Gastroesophageal sphincter (tissue), 4 donors: ENCODE measurements around the gene GFRA4. TPM values are rescaled to one million over a fixed set of nuclear protein-coding genes. Genes with fewer than 3 reads are reported as not detected.

Experiments used
- ATAC-seq: fragments of 150-250 bp; one replicate; pipeline ENCODE4 v1.9.1; 2016; ENCODE audit warnings: mild to moderate bottlenecking, moderate library complexity
- H3K27ac ChIP-seq, 4 donors: fragments of 200-600 bp; sonication (generic) in 3 of 4; 1 replicate in 3 of 4; 2 replicates in 1 of 4; pipeline ENCODE4 v1.5.1; 2016 to 2019
- H3K27me3 ChIP-seq: fragments of 200-600 bp; sonication (generic); one replicate; pipeline ENCODE4 v1.5.1; 2019
- H3K36me3 ChIP-seq, 2 donors: fragments of 200-600 bp; sonication (generic); one replicate each; pipeline ENCODE4 v1.5.1; 2019; ENCODE audit warnings: control low read depth in 1 of 2
- H3K4me1 ChIP-seq, 3 donors: fragments of 200-600 bp; sonication (generic); 1 replicate in 2 of 3; 2 replicates in 1 of 3; pipeline ENCODE4 v1.5.1; 2016 to 2019; ENCODE audit warnings: control low read depth in 2 of 3
- H3K4me3 ChIP-seq, 2 donors: fragments of 200-600 bp; sonication (generic); one replicate each; pipeline ENCODE4 v1.5.1; 2019; ENCODE audit warnings: mild to moderate bottlenecking in 1 of 2, moderate library complexity in 1 of 2
- H3K9me3 ChIP-seq, 3 donors: fragments of 200-600 bp; sonication (generic); one replicate each; pipeline ENCODE4 v1.5.1; 2017 to 2019; ENCODE audit warnings: control low read depth in 2 of 3
- CTCF ChIP-seq, 4 experiments: fragments of 200-600 bp in 2 of 4; fragments of 450-650 bp in 2 of 4; sonication (generic) in 1 of 4; IDR thresholded peaks; one replicate each; pipeline ENCODE4 v1.5.1; 2017 to 2019; ENCODE audit warnings: antibody characterized with exemption in 4 of 4, mild to moderate bottlenecking in 2 of 4, moderate library complexity in 2 of 4
- EP300 ChIP-seq: sonication (generic); formaldehyde crosslinking; IDR thresholded peaks from one replicate; pipeline ENCODE4 v1.6.1; 2017; ENCODE audit warnings: antibody characterized with exemption, mild to moderate bottlenecking
- POLR2A ChIP-seq, 2 donors: fragments of 450-650 bp; IDR thresholded peaks; one replicate each; pipeline ENCODE4 v1.6.1; 2017; ENCODE audit warnings: antibody characterized with exemption in 2 of 2, mild to moderate bottlenecking in 2 of 2, moderate library complexity in 1 of 2
- POLR2AphosphoS5 ChIP-seq: sonication (generic); formaldehyde crosslinking; IDR thresholded peaks from one replicate; pipeline ENCODE4 v1.6.1; 2017; ENCODE audit warnings: antibody characterized with exemption
- WGBS, 2 donors: methylation state at CpG; one replicate each; pipeline ENCODE4 v1.1.5; 2018; ENCODE audit warnings: low coverage in 1 of 2; 5-methylcytosine and 5-hydroxymethylcytosine counted together
- total RNA-seq, 4 donors: library from RNA; depleted of rRNA; stranded (reverse); fragments of >200 nt; gene quantifications; one replicate each; pipeline ENCODE4 v1.1.0, GENCODE V29; 2016

GFRA4 gene
- total RNA-seq, 4 donors from 2014 or later = not detected

- 91 to 96% methylated on average over 4 of the region's 8 CpGs for WGBS, 2 donors
- H3K4me1 ChIP-seq = peaks cover 0 to 13% (median 0%) of the 10 kb centered on the region in 3 donors
- H3K27ac ChIP-seq = no peak overlapping the region
- no peaks in the 10 kb centered on the region for H3K9me3 ChIP-seq
- no peak for ATAC-seq
- TF ChIP-seq POLR2AphosphoS5 (no peak), CTCF (IDR thresholded peaks at IDR 0.05) (no peak), EP300 (no peak), POLR2A (IDR thresholded peaks at IDR 0.05) (no peak)
- peaks cover 19% of the 10 kb centered on the region for H3K27me3 ChIP-seq
- H3K4me3 ChIP-seq = no peak overlapping the region
- H3K36me3 ChIP-seq = peaks cover 0 to 42% of the 10 kb centered on the region in 2 donors
These were observed 4.3 kb upstream of the GFRA4 start for GRCh38 chr20:3667434-3668037.

GRCh38 chr20:3663858-3664257 lies 659 bp upstream of the GFRA4 start:
- H3K4me3 ChIP-seq = no peak overlapping the region
- TF ChIP-seq POLR2AphosphoS5 = no peak
- TF ChIP-seq CTCF (IDR thresholded peaks at IDR 0.05) = no peak
- no peak for TF ChIP-seq EP300
- TF ChIP-seq POLR2A (IDR thresholded peaks at IDR 0.05) = no peak
- H3K27ac ChIP-seq = no peak overlapping the region
- H3K36me3 ChIP-seq = peaks cover 0 to 8% of the 10 kb centered on the region in 2 donors
- H3K4me1 ChIP-seq = peaks cover 0 to 17% (median 3%) of the 10 kb centered on the region in 3 donors
- no peaks in the 10 kb centered on the region for H3K9me3 ChIP-seq
- WGBS, 2 donors = 75 to 92% methylated on average over 2 of the region's 2 CpGs
- no peak for ATAC-seq
- H3K27me3 ChIP-seq = peaks cover 43% of the 10 kb centered on the region

GRCh38 chr20:3661814-3662665 lies 1.2 kb downstream of the GFRA4 start:
- H3K27ac ChIP-seq = no peak overlapping the region
- no peak overlapping the region for H3K4me3 ChIP-seq
- H3K9me3 ChIP-seq = no peaks in the 10 kb centered on the region
- peaks cover 0 to 17% (median 3%) of the 10 kb centered on the region in 3 donors for H3K4me1 ChIP-seq
- TF ChIP-seq CTCF (IDR thresholded peaks at IDR 0.05) (no peak), POLR2AphosphoS5 (no peak), EP300 (no peak)
- H3K27me3 ChIP-seq = peaks cover 61% of the 10 kb centered on the region
- 67% methylated on average over 1 of the region's 12 CpGs; no CpG with 5 or more reads in 1 of the 2 donors for WGBS, 2 donors
- H3K36me3 ChIP-seq = no peaks in the 10 kb centered on the region
- ATAC-seq = no peak

- Histone ChIP-seq H3K36me3 (no peaks in the 10 kb centered on the region), H3K4me3 (peak overlapping the region in 1 of 2 donors; percentile 41), H3K27me3 (peaks cover 62% of the 10 kb centered on the region), H3K4me1 (peaks cover 0 to 14% (median 3%) of the 10 kb centered on the region in 3 donors), H3K27ac (no peak overlapping the region), H3K9me3 (no peaks in the 10 kb centered on the region)
- WGBS, 2 donors = 77 to 81% methylated on average over 3 to 4 of the region's 60 CpGs
- ATAC-seq = peak; percentile 32
- no peak for TF ChIP-seq POLR2A (IDR thresholded peaks at IDR 0.05)
- TF ChIP-seq CTCF (IDR thresholded peaks at IDR 0.05) = no peak
These were observed 2.0 kb downstream of the GFRA4 start for GRCh38 chr20:3661060-3661813.
